ENCODE results near the gene ZNF888.

ZNF888 gene

DNA sequence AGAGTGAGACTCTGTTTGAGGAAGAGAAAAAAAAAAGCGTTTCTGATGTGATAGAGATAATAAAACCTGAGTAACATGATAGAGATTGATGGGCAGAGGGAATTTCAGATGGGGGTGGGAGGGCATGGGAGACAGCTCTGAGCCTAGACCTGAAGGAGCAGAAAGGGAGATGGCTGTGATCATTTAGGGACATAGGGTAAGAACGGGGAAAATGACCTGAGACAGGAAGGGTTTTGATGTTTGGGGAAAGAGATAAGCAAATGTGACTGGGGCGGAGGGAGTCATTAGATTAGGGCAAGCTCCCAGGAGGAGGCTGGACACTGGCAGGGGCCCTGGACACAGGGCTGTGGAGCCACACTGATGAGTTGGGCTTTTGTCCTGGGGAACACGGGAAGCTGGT is 31.9 kb downstream of the ZNF888 start:
- Histone ChIP-seq H3K36me3 (ENCODE audit: control insufficient read depth in 2 of 2, insufficient read depth in 1 of 2, low read length in 2 of 2) (no peaks in the 10 kb centered on the region), H3K27ac (ENCODE audit: extremely low read depth, low read depth, low read length) (no peak overlapping the region), H3K4me3 (ENCODE audit: low read depth, low read length) (no peak overlapping the region), H3K4me1 (ENCODE audit: control insufficient read depth, insufficient read depth, low read length) (no peaks in the 10 kb centered on the region), H3K9me3 (ENCODE audit: control insufficient read depth, insufficient read depth, low read depth, low read length) (no peaks in the 10 kb centered on the region)
- POLR2A ChIA-PET, result no interaction called here
- CTCF ChIA-PET, result interaction anchor here (0.6 kb wide), 1 partner anchor 144 kb away, joined by 6 read pairs; no protein-coding TSS in a partner anchor
- TF ChIP-seq, protein P1, sequence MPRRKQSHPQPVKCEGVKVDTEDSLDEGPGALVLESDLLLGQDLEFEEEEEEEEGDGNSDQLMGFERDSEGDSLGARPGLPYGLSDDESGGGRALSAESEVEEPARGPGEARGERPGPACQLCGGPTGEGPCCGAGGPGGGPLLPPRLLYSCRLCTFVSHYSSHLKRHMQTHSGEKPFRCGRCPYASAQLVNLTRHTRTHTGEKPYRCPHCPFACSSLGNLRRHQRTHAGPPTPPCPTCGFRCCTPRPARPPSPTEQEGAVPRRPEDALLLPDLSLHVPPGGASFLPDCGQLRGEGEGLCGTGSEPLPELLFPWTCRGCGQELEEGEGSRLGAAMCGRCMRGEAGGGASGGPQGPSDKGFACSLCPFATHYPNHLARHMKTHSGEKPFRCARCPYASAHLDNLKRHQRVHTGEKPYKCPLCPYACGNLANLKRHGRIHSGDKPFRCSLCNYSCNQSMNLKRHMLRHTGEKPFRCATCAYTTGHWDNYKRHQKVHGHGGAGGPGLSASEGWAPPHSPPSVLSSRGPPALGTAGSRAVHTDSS (tag by site-specific recombination; IDR thresholded peaks at IDR 0.05), result no peak
- TF ChIP-seq OVOL3 (tag by site-specific recombination; IDR thresholded peaks at IDR 0.05) (no peak), KLF16 (tag by site-specific recombination; IDR thresholded peaks at IDR 0.05) (no peak), ZNF433 (tag by site-specific recombination; IDR thresholded peaks at IDR 0.05; ENCODE audit: low read depth) (no peak), ZNF510 (tag by site-specific recombination; IDR thresholded peaks at IDR 0.05; ENCODE audit: insufficient replicate concordance) (no peak), ZNF626 (tag by site-specific recombination; IDR thresholded peaks at IDR 0.05) (no peak), ZBTB7A (tag by site-specific recombination; IDR thresholded peaks at IDR 0.05; ENCODE audit: low read depth) (no peak), HOXA7 (CRISPR knock-in tag; IDR thresholded peaks at IDR 0.05; ENCODE audit: borderline replicate concordance) (no peak), ZBTB17 (tag by site-specific recombination; IDR thresholded peaks at IDR 0.05) (no peak), RBAK (tag by site-specific recombination; IDR thresholded peaks at IDR 0.05) (no peak), ZNF416 (tag by site-specific recombination; IDR thresholded peaks at IDR 0.05) (no peak), ZNF148 (tag by site-specific recombination; IDR thresholded peaks at IDR 0.05; ENCODE audit: borderline replicate concordance) (no peak), ZNF211 (tag by site-specific recombination; IDR thresholded peaks at IDR 0.05; ENCODE audit: low read depth) (no peak)
- TF ChIP-seq, protein P2, sequence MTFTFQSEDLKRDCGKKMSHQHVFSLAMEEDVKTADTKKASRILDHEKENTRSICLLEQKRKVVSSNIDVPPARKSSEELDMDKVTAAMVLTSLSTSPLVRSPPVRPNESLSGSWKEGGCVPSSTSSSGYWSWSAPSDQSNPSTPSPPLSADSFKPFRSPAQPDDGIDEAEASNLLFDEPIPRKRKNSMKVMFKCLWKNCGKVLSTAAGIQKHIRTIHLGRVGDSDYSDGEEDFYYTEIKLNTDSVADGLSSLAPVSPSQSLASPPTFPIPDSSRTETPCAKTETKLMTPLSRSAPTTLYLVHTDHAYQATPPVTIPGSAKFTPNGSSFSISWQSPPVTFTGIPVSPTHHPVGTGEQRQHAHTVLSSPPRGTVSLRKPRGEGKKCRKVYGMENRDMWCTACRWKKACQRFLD (tag by site-specific recombination; IDR thresholded peaks at IDR 0.05), result no peak

DNA sequence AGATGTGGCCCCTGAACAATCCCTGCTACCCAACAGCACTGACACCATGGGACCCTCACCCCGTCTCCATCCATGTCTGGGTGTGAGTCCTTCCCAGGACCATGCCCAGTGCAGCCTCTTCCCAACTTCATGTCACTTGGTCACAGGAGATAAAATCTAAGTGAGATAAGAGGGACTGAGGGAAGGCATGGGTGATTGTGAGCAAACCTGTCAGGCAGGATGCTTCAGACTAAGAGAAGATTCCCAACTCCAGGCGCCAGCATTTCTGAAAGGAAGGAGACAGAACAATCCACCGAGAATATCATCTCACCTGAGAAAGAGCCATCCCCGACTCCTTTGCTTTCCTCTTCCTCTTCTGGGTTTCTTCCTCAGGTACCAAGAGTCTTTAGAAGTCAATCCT is 33.3 kb downstream of the ZNF888 start:
- POLR2A ChIA-PET, result no interaction called here
- H3K27ac ChIP-seq (ENCODE audit: extremely low read depth, low read depth, low read length), result no peak overlapping the region
- H3K36me3 ChIP-seq (ENCODE audit: control insufficient read depth in 2 of 2, insufficient read depth in 1 of 2, low read length in 2 of 2), result no peaks in the 10 kb centered on the region
- H3K4me3 ChIP-seq (ENCODE audit: low read depth, low read length), result no peak overlapping the region
- no peaks in the 10 kb centered on the region for H3K4me1 ChIP-seq (ENCODE audit: control insufficient read depth, insufficient read depth, low read length)
- CTCF ChIA-PET, result no interaction called here
- H3K9me3 ChIP-seq (ENCODE audit: control insufficient read depth, insufficient read depth, low read depth, low read length), result no peaks in the 10 kb centered on the region
- no peak for TF ChIP-seq ZNF707 (tag by site-specific recombination; IDR thresholded peaks at IDR 0.05)
- no peak for TF ChIP-seq ZNF518A (tag by site-specific recombination; conservative IDR thresholded peaks at IDR 0.05; ENCODE audit: low read depth)
- no peak for TF ChIP-seq ZNF660 (tag by site-specific recombination; IDR thresholded peaks at IDR 0.05)
- no peak for TF ChIP-seq ZNF677 (tag by site-specific recombination; IDR thresholded peaks at IDR 0.05)
- no peak for TF ChIP-seq ZNF521 (tag by site-specific recombination; IDR thresholded peaks at IDR 0.05)
- no peak for TF ChIP-seq ZNF473 (tag by site-specific recombination; IDR thresholded peaks at IDR 0.05)
- no peak for TF ChIP-seq ZFHX2 (tag by site-specific recombination; conservative IDR thresholded peaks at IDR 0.05)
- no peak for TF ChIP-seq ZFP69B (tag by site-specific recombination; IDR thresholded peaks at IDR 0.05)
- TF ChIP-seq KLF1 (tag by site-specific recombination; IDR thresholded peaks at IDR 0.05), result no peak
- TF ChIP-seq ZNF10 (tag by site-specific recombination; IDR thresholded peaks at IDR 0.05), result no peak
- TF ChIP-seq, protein P3, sequence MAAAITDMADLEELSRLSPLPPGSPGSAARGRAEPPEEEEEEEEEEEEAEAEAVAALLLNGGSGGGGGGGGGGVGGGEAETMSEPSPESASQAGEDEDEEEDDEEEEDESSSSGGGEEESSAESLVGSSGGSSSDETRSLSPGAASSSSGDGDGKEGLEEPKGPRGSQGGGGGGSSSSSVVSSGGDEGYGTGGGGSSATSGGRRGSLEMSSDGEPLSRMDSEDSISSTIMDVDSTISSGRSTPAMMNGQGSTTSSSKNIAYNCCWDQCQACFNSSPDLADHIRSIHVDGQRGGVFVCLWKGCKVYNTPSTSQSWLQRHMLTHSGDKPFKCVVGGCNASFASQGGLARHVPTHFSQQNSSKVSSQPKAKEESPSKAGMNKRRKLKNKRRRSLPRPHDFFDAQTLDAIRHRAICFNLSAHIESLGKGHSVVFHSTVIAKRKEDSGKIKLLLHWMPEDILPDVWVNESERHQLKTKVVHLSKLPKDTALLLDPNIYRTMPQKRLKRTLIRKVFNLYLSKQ (tag by site-specific recombination; IDR thresholded peaks at IDR 0.05; ENCODE audit: borderline replicate concordance), result no peak
- TF ChIP-seq ZNF24 (tag by site-specific recombination; IDR thresholded peaks at IDR 0.05), result no peak
